ENCODE data around the gene KIRREL3. TPM values are rescaled to one million over a fixed set of nuclear protein-coding genes. Genes with fewer than 3 reads are reported as not detected.

The KIRREL3 gene
- polyA plus RNA-seq, 1 donor (not counting 4 experiments of a cell fraction or from before 2014, with no cell fraction given): 0.04 TPM

DNA sequence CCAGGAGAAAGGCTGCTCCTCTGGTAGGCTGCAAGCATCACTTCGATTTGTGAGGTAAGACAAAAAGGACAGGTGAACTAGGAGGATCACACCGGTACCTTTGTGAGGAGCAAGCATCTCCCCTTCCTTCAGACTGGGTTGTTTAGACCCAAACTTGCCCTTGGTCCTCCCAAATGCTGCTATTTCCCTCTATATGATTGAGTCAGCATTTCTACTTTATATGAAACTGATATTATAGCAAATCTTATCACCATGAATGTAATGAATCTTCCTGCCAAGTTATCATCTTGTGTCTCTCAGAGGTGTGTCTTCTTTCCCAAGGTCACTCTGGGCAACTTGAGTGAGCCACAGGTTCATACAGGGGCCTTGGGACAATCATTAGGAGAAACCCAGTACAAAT lies 61.0 kb downstream of the KIRREL3 start:
- Histone ChIP-seq H3K4me3 (ENCODE audit: control insufficient read depth in 2 of 3, extremely low read depth in 1 of 3, insufficient read depth in 2 of 3, low read depth in 1 of 3, low read length in 3 of 3) (no peak overlapping the region), H3K27me3 (ENCODE audit: control insufficient read depth, extremely low read depth, insufficient read depth, low read length) (no peaks in the 10 kb centered on the region), H3K9me3 (ENCODE audit: control insufficient read depth, low read depth, low read length) (no peaks in the 10 kb centered on the region), H3K4me2 (ENCODE audit: control insufficient read depth, extremely low read depth, insufficient read depth, low read depth, low read length) (no peak overlapping the region), H3K9me1 (ENCODE audit: control insufficient read depth, extremely low read depth, insufficient read depth, low read length) (no peaks in the 10 kb centered on the region), H3K27ac (ENCODE audit: control insufficient read depth, insufficient read depth, low read length) (no peak overlapping the region), H3K4me1 (ENCODE audit: control insufficient read depth, extremely low read depth, insufficient read depth, low read length) (no peaks in the 10 kb centered on the region), H4K20me1 (ENCODE audit: control insufficient read depth, extremely low read depth, insufficient read depth, low read length) (no peaks in the 10 kb centered on the region), H2AFZ (ENCODE audit: control insufficient read depth, low read length) (no peak overlapping the region), H3K36me3 (ENCODE audit: control insufficient read depth in 2 of 2, extremely low read depth in 1 of 2, insufficient read depth in 2 of 2, low read length in 2 of 2) (no peaks in the 10 kb centered on the region), H3K79me2 (ENCODE audit: control insufficient read depth, insufficient read depth, low read length) (no peaks in the 10 kb centered on the region), H3K9ac (ENCODE audit: control insufficient read depth, extremely low read depth, insufficient read depth, low read length) (no peak overlapping the region)
- no peak for DNase-seq (ENCODE audit: low read depth, low spot score)
- TF ChIP-seq, protein P1, sequence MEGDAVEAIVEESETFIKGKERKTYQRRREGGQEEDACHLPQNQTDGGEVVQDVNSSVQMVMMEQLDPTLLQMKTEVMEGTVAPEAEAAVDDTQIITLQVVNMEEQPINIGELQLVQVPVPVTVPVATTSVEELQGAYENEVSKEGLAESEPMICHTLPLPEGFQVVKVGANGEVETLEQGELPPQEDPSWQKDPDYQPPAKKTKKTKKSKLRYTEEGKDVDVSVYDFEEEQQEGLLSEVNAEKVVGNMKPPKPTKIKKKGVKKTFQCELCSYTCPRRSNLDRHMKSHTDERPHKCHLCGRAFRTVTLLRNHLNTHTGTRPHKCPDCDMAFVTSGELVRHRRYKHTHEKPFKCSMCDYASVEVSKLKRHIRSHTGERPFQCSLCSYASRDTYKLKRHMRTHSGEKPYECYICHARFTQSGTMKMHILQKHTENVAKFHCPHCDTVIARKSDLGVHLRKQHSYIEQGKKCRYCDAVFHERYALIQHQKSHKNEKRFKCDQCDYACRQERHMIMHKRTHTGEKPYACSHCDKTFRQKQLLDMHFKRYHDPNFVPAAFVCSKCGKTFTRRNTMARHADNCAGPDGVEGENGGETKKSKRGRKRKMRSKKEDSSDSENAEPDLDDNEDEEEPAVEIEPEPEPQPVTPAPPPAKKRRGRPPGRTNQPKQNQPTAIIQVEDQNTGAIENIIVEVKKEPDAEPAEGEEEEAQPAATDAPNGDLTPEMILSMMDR (optimal IDR thresholded peaks at IDR 0.05 in 1 of 3, IDR thresholded peaks at IDR 0.05 in 1 of 3, conservative IDR thresholded peaks at IDR 0.05 in 1 of 3; ENCODE audit: extremely low read depth in 1 of 3, insufficient read depth in 2 of 3, low read length in 3 of 3): no peak
- TF ChIP-seq EZH2 (IDR thresholded peaks at IDR 0.05; ENCODE audit: low read length): no peak
- no peak for FAIRE-seq
- dilution Hi-C loops (cut with MboI; ENCODE audit: extremely low pct_ligation_motif_present, low sequenced_read_pairs): no loop called here

DNA sequence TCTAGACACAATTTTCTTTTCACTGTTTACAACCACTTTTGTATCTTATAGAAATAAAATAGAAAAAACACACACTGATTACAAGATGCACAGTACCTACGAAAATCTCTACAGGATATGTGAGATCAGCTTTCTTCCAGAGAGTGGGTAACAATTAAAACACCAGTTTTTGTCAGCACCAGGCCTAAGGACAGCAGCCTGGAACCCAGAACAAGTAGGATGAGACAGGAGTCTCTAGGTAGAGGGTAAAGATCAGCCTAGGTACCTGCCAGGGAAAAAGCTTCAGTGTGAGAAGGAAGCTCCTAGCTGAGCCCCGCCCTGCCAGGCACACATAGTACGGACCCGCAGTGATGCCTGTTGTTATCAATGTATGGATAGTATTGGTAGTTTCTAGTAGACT lies 61.9 kb downstream of the KIRREL3 start:
- Histone ChIP-seq H3K4me2 (ENCODE audit: control insufficient read depth, extremely low read depth, insufficient read depth, low read depth, low read length) (no peak overlapping the region), H3K9ac (ENCODE audit: control insufficient read depth, extremely low read depth, insufficient read depth, low read length) (no peak overlapping the region), H2AFZ (ENCODE audit: control insufficient read depth, low read length) (no peak overlapping the region), H3K79me2 (ENCODE audit: control insufficient read depth, insufficient read depth, low read length) (no peaks in the 10 kb centered on the region), H3K27me3 (ENCODE audit: control insufficient read depth, extremely low read depth, insufficient read depth, low read length) (no peaks in the 10 kb centered on the region), H3K9me3 (ENCODE audit: control insufficient read depth, low read depth, low read length) (no peaks in the 10 kb centered on the region), H3K4me3 (ENCODE audit: control insufficient read depth in 2 of 3, extremely low read depth in 1 of 3, insufficient read depth in 2 of 3, low read depth in 1 of 3, low read length in 3 of 3) (no peak overlapping the region), H3K4me1 (ENCODE audit: control insufficient read depth, extremely low read depth, insufficient read depth, low read length) (no peaks in the 10 kb centered on the region), H3K27ac (ENCODE audit: control insufficient read depth, insufficient read depth, low read length) (no peak overlapping the region), H3K9me1 (ENCODE audit: control insufficient read depth, extremely low read depth, insufficient read depth, low read length) (no peaks in the 10 kb centered on the region), H3K36me3 (ENCODE audit: control insufficient read depth in 2 of 2, extremely low read depth in 1 of 2, insufficient read depth in 2 of 2, low read length in 2 of 2) (no peaks in the 10 kb centered on the region), H4K20me1 (ENCODE audit: control insufficient read depth, extremely low read depth, insufficient read depth, low read length) (no peaks in the 10 kb centered on the region)
- dilution Hi-C loops (cut with MboI; ENCODE audit: extremely low pct_ligation_motif_present, low sequenced_read_pairs): no loop called here
- TF ChIP-seq EZH2 (IDR thresholded peaks at IDR 0.05; ENCODE audit: low read length): no peak
- TF ChIP-seq, protein P1 (optimal IDR thresholded peaks at IDR 0.05 in 1 of 3, IDR thresholded peaks at IDR 0.05 in 1 of 3, conservative IDR thresholded peaks at IDR 0.05 in 1 of 3; ENCODE audit: extremely low read depth in 1 of 3, insufficient read depth in 2 of 3, low read length in 3 of 3): no peak
- no peak for DNase-seq (ENCODE audit: low read depth, low spot score)
- FAIRE-seq: no peak
